ENCODE data around the gene STXBP5L. TPM values are rescaled to one million over a fixed set of nuclear protein-coding genes. Genes with fewer than 3 reads are reported as not detected.

The STXBP5L gene
- total and polyA plus RNA-seq, 2 of the 4 experiments (the other 2 are of a cell fraction): not detected

- Histone ChIP-seq H2BK20ac (ENCODE audit: low read depth, low read length) (no peak overlapping the region), H3K27me3 (ENCODE audit: control insufficient read depth, insufficient read depth, low read length) (no peaks in the 10 kb centered on the region), H3K4me1 (ENCODE audit: control insufficient read depth, insufficient read depth, low read length) (no peaks in the 10 kb centered on the region), H4K20me1 (ENCODE audit: insufficient read depth, low read length) (no peaks in the 10 kb centered on the region), H3K14ac (replicated peaks; ENCODE audit: low read depth, low read length) (no peak overlapping the region), H3K23ac (ENCODE audit: low read depth, low read length) (no peak overlapping the region), H3K79me1 (ENCODE audit: low read depth in 1 of 2, low read length in 2 of 2) (no peaks in the 10 kb centered on the region), H3K36me3 (ENCODE audit: control insufficient read depth, insufficient read depth, low read length) (no peaks in the 10 kb centered on the region), H2AK5ac (ENCODE audit: low read depth, low read length) (no peak overlapping the region), H2BK5ac (ENCODE audit: low read depth, low read length, poor library complexity, severe bottlenecking) (no peak overlapping the region), H3K18ac (ENCODE audit: low read depth, low read length) (no peak overlapping the region), H3K56ac (ENCODE audit: extremely low read depth, insufficient read depth, low read length) (no peak overlapping the region), H2BK15ac (ENCODE audit: low read depth, low read length) (no peak overlapping the region), H2AK9ac (replicated peaks; ENCODE audit: low read depth, low read length, poor library complexity) (no peak overlapping the region), H3K9ac (ENCODE audit: low read depth, low read length) (no peak overlapping the region), H3K9me3 (ENCODE audit: control insufficient read depth, insufficient read depth, low read length) (0 out of 2 replicates have a peak, but pooled peaks cover 3% of the 10 kb centered on the region), H2AFZ (replicated peaks; ENCODE audit: low read length, poor library complexity) (no peak overlapping the region), H3K9me1 (ENCODE audit: insufficient read depth, low read length) (no peaks in the 10 kb centered on the region), H4K8ac (ENCODE audit: low read depth in 2 of 2, low read length in 2 of 2) (no peak overlapping the region), H3K4me3 (ENCODE audit: insufficient read depth, low read depth, low read length) (no peak overlapping the region), H4K5ac (ENCODE audit: low read depth, low read length) (no peak overlapping the region), H4K91ac (ENCODE audit: insufficient read depth, low read depth, low read length) (no peak overlapping the region), H3K27ac (ENCODE audit: insufficient read depth, low read length) (no peak overlapping the region), H3K4ac (ENCODE audit: low read depth, low read length) (no peak overlapping the region), H2BK120ac (ENCODE audit: low read depth, low read length) (no peak overlapping the region), H3K4me2 (ENCODE audit: low read depth, low read length) (no peak overlapping the region)
- ATAC-seq (ENCODE audit: low read depth) (no peak), DNase-seq (no peak)
- ChIA-PET CTCF (no interaction called here), POLR2A (ENCODE audit: unreplicated experiment) (no interaction called here)
- in situ Hi-C loops (cut with MboI; ENCODE audit: low sequenced_read_pairs) (no loop called here), intact Hi-C loops (cut with micrococcal nuclease) (no loop called here), dilution Hi-C loops (cut with HindIII; ENCODE audit: low sequenced_read_pairs, unreplicated experiment) (no loop called here)
- no CpG with 5 or more reads among the region's 1 CpG for WGBS, 2 experiments (ENCODE audit: extremely low coverage in 2 of 2, insufficient read length in 1 of 2)
- BruUV-seq (replicated peaks): no TSS peak
- no peak for TF ChIP-seq ELK1 (IDR thresholded peaks at IDR 0.05; ENCODE audit: borderline replicate concordance, low read depth, low read length)
- TF ChIP-seq RCOR1 (IDR thresholded peaks at IDR 0.05; ENCODE audit: insufficient replicate concordance, low read length): no peak
- no peak for TF ChIP-seq NFE2L2 (IDR thresholded peaks at IDR 0.05; ENCODE audit: low read depth, low read length)
- TF ChIP-seq RAD21 (IDR thresholded peaks at IDR 0.05; ENCODE audit: low read length): no peak
- TF ChIP-seq MXI1 (IDR thresholded peaks at IDR 0.05; ENCODE audit: borderline replicate concordance, low read depth, low read length): no peak
- TF ChIP-seq MAZ (IDR thresholded peaks at IDR 0.05; ENCODE audit: borderline replicate concordance, low read depth, low read length): no peak
- no peak for TF ChIP-seq SMC3 (IDR thresholded peaks at IDR 0.05; ENCODE audit: low read depth, low read length)
- TF ChIP-seq CEBPB (IDR thresholded peaks at IDR 0.05; ENCODE audit: low read depth, low read length): no peak
- TF ChIP-seq FOS (IDR thresholded peaks at IDR 0.05; ENCODE audit: low read depth, low read length): no peak
- TF ChIP-seq CHD1 (IDR thresholded peaks at IDR 0.05; ENCODE audit: low read depth, low read length): no peak
- TF ChIP-seq RFX5 (IDR thresholded peaks at IDR 0.05; ENCODE audit: low read depth, low read length): no peak
- TF ChIP-seq POLR2A (IDR thresholded peaks at IDR 0.05; ENCODE audit: low read depth, low read length): no peak
Observed at GRCh38 chr3:120926146-120926545, 18.1 kb downstream of the STXBP5L start.
